Raji (cell line): Measurements from ENCODE around the gene MYO16.

Source experiments
- POLR2A ChIP-seq: IDR thresholded peaks from 2 replicates; pipeline ENCODE4 v1.6.1; 2011; ENCODE audit warnings: low read depth, low read length, control low read depth; ENCODE audit not compliant: insufficient read depth

The MYO16 gene

DNA sequence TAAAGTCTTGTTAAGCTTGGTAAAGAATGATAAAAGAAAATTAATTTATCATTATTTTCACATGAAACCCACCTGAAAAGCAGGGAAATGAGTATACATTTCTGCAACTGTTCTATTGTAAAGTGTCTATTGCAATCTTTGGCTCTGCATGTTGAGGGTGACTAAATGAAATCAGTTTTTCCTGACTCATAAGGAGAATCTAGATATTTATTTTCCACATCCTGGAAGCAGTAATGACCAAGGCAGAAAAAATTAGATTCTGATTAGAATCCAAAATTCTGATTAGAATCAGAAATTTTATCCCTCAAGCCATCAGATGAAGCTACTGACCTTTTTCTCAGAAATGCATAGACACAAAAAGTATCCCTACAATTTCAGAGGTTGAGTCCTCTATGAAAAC lies 178.4 kb downstream of the MYO16 start:
- TF ChIP-seq POLR2A, result no peak

DNA sequence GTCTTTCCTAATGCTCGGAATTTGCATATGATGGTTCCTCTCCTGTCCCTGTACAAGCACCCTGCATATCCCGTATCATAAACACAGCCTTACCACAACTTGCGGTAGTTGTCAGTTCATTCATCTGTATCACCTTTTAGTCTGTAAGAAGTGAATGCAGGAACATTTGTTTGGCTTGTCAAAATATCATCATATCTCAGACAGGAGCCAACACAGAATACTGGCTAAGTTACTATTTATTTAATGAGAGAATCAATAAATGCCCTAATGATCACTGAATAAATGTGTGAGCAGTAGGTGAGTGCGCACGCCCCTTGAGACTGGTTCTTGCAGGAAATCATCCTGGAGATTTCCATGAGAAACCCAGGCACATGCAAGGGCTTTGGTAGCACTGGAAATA lies 182.8 kb downstream of the MYO16 start:
- TF ChIP-seq POLR2A, result no peak

DNA sequence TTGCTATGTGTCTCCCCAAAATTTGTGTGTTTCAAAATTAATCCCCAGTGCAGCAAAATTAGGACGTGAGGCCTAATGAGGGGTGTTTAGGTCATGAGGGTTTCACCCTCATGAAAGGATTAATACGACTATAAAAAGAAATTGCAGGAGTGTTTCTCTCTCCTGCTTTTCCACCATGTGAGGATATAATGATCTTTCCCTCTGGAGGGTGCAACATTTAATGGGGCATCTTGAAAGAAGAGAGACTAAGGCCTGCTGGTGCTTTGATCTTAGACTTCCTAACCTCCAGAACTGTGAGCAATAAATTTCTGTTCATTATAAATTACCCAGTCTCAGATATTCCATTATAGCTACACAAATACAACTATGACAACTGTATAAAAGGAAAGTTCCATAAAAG lies 183.2 kb downstream of the MYO16 start:
- TF ChIP-seq POLR2A, result no peak

DNA sequence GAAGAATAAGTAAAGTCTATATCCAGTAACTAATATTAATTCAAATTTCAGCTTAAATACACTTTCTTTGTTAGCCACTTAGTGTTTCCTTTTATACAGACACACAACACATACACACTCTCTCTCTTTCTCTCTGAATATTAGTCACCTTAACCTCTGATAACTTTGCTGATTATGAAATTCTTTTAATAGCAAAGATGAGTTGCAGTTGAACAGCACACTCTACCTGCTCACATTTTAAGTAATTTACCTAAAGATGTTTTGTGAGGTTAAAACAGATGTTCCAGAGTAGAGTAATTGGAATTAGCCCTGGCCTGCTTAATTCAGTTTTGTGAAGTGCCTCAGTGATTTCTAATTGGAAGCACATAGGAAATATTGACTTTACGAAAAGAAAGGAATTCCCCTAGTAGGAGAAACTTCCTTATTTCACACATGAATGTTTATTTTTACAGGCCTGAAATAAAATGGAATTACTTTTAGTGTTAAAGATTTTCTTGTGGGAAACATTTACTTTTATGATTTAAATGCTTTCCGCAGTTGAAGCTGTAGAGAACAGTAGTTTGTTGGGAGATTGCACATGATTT lies 184.3 kb downstream of the MYO16 start:
- TF ChIP-seq POLR2A, result no peak

DNA sequence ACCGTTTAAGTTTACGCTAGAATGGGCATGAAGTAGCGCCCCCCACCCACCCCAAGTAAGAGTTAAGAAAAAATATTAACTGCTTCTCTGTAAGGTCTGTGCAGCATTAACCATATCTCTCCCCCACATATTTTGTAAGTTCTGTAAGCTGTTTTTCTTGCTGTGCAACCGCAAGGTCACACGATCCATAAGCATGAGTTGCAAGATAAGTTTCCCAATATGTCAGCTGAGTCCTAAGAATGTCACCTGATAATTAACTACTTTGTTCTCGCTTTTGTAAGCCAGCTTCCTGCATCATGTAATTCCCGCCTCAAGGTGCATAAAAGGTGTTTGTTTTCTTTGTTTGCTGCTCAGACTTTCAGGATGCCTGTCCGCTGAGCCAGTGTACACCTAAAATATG lies 187.0 kb downstream of the MYO16 start:
- no peak for TF ChIP-seq POLR2A

DNA sequence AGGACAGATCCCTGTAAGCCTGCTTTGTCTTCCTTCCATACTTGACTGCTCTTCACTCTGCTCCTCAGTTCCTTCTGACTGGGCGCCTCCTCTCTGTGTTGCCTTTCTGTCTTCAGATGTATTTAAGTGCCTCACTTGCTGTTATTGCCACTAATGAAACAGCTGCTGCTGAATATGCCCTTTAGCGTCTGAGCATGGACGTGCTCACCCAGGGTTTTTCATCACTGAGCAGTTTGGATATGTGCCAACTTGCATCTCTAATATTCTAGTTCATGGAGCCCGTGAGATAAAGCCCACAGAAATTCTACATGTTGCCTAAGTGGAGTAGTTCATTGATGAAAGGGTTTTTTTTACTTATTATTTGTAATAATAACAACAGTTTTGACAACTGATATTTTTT lies 198.2 kb downstream of the MYO16 start:
- TF ChIP-seq POLR2A, result no peak

DNA sequence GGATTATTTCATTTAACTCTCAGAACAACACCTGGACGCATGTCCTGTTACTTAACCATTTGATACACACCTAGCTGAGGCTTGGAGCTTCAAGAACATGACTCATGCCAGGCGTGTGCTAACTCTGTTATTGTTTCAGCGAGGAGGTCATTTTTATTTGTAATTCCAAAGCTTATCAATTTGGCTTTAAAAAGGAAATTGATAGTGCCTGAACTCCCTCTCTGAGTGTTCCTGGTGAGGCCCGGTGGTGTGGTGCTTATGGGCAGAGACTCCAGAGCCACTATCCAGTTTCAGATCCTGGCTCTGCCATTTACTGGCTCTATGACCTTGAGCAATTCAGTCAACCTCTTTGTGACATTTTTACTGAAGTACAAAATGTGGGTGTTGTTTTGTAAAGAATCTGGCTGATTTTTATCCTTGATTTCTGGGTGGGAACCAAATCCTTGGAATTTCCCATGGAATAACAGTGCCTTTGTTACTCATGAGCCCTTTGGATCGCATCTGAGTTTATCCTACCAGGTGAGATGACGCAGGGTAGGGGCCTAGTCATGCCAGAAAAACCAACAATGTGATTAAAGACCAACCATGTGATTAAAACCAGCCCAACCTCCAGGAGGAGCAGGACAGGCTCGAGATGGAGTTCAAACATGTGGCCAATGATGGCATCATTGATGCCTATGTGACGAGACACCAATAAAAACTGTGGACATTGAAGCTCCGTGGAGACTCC lies 198.8 kb downstream of the MYO16 start:
- TF ChIP-seq POLR2A, result no peak

DNA sequence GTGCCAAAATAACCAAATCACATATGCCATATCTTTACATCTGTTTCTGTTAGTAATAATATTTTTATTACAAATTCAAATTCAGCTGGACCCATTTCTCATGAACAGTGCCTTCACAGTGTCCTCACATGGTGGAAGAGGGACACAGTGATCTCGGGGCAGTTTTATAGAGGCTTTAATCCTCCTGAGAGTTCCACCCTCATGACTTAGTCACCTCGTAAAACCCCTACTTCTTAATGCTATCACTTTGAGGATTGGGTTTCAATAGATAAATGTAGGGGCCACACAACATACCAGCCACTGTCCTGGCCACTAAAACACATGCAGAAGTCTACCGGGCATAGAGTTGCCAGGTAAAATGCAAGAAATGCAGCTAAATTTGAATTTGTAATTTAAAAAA lies 201.5 kb downstream of the MYO16 start:
- no peak for TF ChIP-seq POLR2A

DNA sequence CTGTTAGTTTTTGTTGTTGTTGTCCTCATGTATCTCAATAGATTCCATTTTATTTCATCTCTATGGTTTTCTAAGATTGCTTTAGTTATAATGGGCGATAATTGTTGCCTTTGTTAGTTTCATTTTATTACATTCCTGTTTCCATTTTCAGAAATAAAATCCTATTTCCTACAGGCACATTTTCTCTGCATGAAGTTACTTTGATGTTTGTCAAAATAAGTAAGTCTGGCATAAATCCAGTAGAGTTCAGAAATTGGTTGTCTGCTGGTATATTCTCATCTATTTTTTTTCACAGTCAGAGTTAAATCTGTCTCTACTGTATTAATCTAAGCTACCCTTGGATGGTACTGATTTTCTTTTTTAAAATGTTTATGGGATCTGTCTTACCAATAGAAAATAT lies 204.1 kb downstream of the MYO16 start:
- no peak for TF ChIP-seq POLR2A

DNA sequence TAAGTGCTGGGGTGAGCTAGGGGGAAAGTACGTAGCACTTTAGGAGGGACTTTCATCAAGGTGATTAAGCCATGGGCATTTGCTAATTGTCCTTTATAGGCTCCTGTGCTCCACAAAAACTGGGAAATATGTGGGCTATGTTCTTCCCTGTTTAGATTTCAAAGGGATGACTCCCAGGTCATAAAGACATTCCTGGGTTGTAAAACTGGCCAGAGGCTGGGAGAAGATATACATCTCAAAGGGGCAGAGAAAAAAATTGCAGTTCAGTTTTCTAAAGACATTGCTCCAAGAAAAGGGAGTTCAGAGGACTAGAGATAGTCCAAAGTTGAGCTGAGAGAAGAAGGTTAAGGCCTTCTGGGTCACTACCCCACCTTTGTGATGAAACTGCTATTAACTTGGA lies 204.8 kb downstream of the MYO16 start:
- TF ChIP-seq POLR2A, result no peak

DNA sequence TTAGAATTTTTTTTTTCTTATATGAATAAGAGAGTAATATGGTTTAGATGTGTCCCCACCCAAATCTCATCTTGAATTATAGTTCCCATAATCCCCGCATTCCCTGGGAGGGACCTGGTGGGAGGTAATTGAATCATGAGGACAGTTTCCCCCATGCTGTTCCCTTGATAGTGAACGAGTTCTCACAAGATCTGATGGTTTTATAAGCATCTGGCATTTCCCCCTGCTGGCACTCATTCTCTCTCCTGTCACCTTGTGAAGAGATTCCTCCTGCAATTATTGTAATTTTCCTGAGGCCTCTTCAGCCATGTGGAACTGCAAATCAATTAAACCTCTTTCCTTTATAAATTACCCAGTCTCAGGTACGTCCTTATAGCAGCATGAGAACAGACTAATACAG lies 205.7 kb downstream of the MYO16 start:
- no peak for TF ChIP-seq POLR2A

DNA sequence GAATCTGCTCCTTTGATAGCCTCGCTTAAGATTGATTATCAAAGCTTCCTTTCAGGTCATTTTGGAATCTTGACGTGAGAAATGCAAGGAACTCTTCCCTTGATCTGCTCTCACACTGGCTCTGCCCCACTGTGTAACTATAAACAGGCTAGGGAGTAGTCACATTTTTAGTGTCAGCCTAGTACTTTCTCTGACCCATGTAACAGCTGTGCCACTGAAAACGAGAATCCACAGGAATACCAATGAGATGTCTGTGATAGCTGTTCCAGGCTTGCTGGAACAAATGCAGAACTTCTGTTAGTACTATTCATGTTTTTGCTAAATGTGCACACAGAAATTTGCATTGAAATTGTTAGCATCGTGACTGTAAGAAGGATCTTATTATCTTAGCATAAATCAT lies 221.3 kb downstream of the MYO16 start:
- no peak for TF ChIP-seq POLR2A

DNA sequence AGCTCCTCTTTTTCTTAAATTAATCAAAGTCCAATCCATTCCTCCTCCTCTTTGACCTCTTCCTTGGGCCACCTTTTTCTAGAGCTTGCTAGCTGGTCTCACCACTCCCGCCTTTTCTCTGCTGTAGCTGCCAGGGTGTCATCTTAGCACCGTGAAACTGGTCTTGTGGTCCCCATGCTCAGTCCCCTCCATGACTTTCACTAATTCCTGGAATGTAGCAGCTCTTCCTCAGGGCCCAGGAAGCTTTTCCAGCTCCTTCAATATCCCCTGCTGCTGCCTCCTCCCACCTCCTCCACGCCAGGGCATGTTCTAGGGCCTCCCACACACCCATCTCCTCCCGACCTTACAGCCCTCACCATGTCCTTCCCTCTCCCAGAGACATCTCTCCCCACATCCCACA lies 222.2 kb downstream of the MYO16 start:
- no peak for TF ChIP-seq POLR2A

DNA sequence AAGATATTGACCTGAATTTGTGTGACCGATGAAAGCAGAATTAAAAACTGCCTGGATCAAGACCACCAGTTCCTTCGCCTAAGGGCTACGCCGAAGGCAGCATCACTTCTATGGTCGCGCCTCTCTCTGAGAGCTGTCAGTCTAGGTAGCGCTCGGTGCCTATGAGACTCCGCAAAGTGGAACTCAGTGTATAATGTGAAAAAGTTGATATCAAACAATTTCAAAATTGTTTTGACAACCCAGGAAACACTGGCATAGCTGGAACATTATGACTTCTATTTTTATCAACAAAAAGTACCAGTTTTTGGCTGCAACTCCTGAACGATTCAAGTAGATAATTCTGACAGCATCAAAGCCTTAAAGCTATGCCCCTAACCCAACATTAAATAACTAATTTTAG lies 223.6 kb downstream of the MYO16 start:
- no peak for TF ChIP-seq POLR2A

DNA sequence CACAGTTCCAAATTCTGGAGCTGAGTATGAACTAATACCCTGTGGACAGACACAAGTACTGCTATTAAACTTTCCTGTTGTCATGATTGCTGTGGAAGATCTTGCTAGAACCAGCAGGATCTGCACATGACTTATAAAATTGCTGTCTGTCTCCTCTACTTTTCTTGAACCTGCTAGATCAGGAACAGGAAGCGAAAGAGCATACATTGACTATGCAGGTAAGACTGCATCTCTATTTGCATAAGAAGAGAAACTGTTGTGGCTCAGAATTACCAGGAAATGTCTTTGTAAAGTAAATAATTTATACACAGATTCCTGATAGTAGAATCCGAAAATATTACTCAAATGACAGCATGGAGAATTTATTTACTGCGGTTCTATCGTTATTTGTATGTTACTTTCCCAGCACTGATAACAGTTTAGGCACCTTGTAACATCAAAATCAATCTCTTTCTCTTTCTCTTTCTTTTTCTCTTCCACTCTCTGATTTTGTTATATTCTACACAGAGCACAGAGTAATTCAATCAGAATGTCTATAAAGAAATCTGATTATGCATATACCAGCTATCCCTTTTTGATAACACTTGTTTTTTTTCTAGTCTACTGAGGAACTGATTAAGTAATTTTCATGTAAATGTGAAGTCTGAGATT lies 226.5 kb downstream of the MYO16 start:
- no peak for TF ChIP-seq POLR2A

DNA sequence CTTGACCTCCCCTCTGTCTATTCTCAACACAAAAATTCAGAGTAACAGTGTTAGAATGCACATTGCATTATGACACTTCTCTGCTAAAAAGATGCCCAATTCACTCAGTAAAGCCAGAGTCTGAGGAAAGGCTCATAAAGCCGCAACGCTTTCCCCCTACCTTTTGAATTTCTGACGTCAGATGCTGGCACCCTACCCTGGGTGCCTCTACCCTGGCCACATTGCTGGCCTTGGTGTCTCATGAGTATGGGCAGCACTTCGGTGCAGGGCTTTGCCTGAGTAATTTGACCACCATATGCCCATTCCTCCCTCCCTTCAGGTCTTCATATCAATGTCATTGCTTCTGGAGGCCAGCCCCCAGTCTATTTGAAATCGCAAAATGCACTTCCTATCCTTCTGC lies 229.3 kb downstream of the MYO16 start:
- no peak for TF ChIP-seq POLR2A
